HL-60 (cell line): ENCODE data around the gene CXCR6.

Experiments used
- DNase-seq, 2 experiments: peaks; one replicate each; pipeline ENCODE4 v3.0.0-alpha.2; 2010 to 2020; ENCODE audit warnings: low read depth in 1 of 2, low spot score in 1 of 2
- H3K27ac ChIP-seq: fragments of 250-450 bp; sonication (Bioruptor Pico); replicated peaks from 2 replicates; pipeline ENCODE4 v1.5.1; 2020; ENCODE audit warnings: mild to moderate bottlenecking, moderate library complexity
- H3K27me3 ChIP-seq: fragments of 250-450 bp; sonication (Bioruptor Pico); 2 replicates; pipeline ENCODE4 v1.5.1; 2021; ENCODE audit warnings: mild to moderate bottlenecking, moderate library complexity; ENCODE audit not compliant: insufficient read depth, poor library complexity, severe bottlenecking
- H3K4me3 ChIP-seq: replicated peaks from 2 replicates; pipeline ENCODE4 v1.5.1; 2011; ENCODE audit warnings: mild to moderate bottlenecking, control low read depth, low read length; ENCODE audit not compliant: insufficient read depth
- CTCF ChIP-seq: IDR thresholded peaks from one replicate; pipeline ENCODE4 v1.5.1; 2011; ENCODE audit warnings: low read length, control low read depth, inconsistent platforms; ENCODE audit not compliant: insufficient read depth
- GABPA ChIP-seq: IDR thresholded peaks from 2 replicates; pipeline ENCODE4 v1.6.1; 2012; ENCODE audit warnings: low read depth
- POLR2AphosphoS5 ChIP-seq: IDR thresholded peaks from 2 replicates; pipeline ENCODE4 v1.6.1; 2012; ENCODE audit warnings: low read depth
- REST ChIP-seq: IDR thresholded peaks from 2 replicates; pipeline ENCODE4 v1.6.1; 2012; ENCODE audit warnings: low read depth; ENCODE audit not compliant: insufficient replicate concordance
- SPI1 ChIP-seq: IDR thresholded peaks from 2 replicates; pipeline ENCODE4 v1.6.1; 2012; ENCODE audit warnings: low read depth, mild to moderate bottlenecking, borderline replicate concordance

The CXCR6 gene

GRCh38 chr3:45944830-45945620 lies 1.8 kb downstream of the CXCR6 start:
- Histone ChIP-seq H3K27me3 (no peaks in the 10 kb centered on the region), H3K4me3 (no peak overlapping the region), H3K27ac (no peak overlapping the region)
- TF ChIP-seq GABPA (no peak), SPI1 (no peak), CTCF (no peak), POLR2AphosphoS5 (no peak), REST (no peak)
- DNase-seq, result no peak

- Histone ChIP-seq H3K4me3 (no peak overlapping the region), H3K27ac (no peak overlapping the region), H3K27me3 (no peaks in the 10 kb centered on the region)
- DNase-seq, result no peak
- TF ChIP-seq POLR2AphosphoS5 (no peak), CTCF (no peak), SPI1 (no peak), GABPA (no peak), REST (no peak)
Measured at GRCh38 chr3:45946307-45946706, 3.0 kb downstream of the CXCR6 start.

- no peak for DNase-seq
- TF ChIP-seq CTCF, result no peak
- no peak for TF ChIP-seq GABPA
- TF ChIP-seq POLR2AphosphoS5, result no peak
- TF ChIP-seq REST, result no peak
- no peak for TF ChIP-seq SPI1
- Histone ChIP-seq H3K4me3 (no peak overlapping the region), H3K27ac (no peak overlapping the region), H3K27me3 (no peaks in the 10 kb centered on the region)
Measured at GRCh38 chr3:45946875-45947274, 3.6 kb downstream of the CXCR6 start.
